AML-193 (cell line): ENCODE results near the gene PEMT.

ENCODE experiments used
- DNase-seq, 2 experiments: peaks; one replicate each; lab custom pipeline; 2025; lab: John Stamatoyannopoulos, UW

Gene PEMT

GRCh38 chr17:17570798-17571716 lies 20.5 kb downstream of the PEMT start:
- DNase-seq, result no peak

DNA sequence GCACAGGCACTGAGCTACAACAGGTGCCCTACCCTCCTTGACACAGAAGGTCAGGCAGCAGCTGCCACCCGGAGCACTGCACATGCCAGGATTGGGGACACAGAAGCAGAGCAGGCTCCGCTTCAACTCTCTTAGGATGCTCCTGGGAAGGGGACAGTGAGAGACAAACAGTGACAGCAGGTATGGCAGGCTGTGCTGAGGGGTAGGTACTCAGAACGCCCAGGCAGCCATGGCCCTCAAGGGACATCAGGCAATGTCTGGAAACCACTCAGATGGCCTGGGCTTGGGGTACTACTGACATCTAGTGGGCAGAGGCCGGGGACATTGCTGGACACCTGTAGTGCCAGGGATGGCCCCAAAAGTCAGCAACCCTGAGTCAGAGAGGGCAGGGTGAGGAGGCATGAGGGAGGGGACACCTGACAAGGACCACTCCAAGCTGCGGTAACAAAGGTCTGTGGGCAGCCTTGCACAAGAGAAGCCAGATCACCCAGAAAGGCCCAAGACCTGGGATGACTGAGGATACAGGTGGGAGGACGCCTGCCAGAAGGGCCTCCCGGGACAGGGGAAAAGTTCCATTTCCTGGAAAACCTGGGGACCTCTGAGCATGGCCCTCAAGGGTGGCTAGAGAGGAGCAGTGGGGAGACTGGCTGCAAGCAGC lies 21.2 kb downstream of the PEMT start:
- DNase-seq, result no peak

DNA sequence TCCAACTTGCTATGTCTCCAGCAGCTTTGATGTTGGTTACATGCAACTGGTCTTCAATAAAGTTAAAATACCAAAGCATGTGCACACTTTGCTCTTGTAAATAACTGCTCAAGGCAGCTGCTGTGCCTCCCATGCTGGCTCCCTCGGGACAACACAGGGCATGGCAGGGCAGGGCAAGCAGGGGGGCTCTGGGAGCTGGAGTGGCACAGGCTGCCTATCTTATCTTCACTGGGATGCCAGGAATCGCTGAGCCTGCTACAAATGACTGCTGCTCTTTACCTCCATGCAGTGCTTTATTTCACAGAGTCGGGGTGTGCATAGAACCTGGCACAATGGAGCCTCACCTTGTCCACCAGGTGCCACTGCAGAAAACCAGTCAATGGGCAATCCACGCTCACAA lies 21.8 kb downstream of the PEMT start:
- no peak for DNase-seq

- no peak for DNase-seq
Measured at GRCh38 chr17:17568772-17569195, 22.7 kb downstream of the PEMT start.

- DNase-seq, result no peak
Measured at GRCh38 chr17:17567631-17568030, 23.9 kb downstream of the PEMT start.

GRCh38 chr17:17566896-17567513 lies 24.5 kb downstream of the PEMT start:
- no peak for DNase-seq

- DNase-seq, result no peak
Measured at GRCh38 chr17:17565471-17566339, 25.8 kb downstream of the PEMT start.

DNA sequence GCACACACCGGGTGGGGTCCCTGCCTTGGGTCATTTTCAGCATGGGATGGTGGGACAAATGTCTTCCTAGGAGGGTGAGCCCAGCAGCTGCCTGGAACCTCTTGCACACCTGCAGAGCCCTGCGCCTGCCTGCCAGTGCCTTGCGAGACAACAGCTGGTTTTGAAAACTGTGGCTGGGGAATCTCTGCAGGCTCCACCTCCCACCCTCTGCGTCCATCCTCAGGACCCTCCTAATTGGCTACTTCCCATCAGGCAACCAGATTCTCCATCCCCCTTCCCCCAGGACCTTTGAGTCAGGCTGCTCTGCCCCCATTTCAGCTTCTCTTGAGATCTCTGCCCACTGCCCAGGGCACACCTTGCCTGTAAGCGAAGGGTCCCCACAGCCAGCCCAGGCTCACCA lies 26.6 kb downstream of the PEMT start:
- DNase-seq, result no peak

DNA sequence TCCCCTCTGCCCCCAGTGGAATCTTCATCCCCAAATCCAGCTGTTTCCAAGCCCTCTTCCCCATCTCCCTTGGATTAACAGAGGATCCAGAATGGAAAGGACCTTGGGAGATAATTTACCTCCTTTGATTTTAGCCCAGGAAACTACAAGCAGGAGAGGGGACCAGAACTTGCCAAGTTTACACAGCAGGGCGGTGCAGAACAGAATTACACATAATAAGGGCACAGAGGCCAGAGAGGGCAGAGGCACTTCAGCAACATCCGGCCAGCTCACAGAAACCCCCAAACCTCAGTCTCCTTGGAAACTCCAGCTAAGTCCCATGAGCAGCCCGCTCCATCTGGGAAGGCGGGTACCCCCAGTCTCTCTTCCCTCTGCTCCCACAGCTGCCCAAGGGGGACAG lies 27.2 kb downstream of the PEMT start:
- DNase-seq, result no peak

DNA sequence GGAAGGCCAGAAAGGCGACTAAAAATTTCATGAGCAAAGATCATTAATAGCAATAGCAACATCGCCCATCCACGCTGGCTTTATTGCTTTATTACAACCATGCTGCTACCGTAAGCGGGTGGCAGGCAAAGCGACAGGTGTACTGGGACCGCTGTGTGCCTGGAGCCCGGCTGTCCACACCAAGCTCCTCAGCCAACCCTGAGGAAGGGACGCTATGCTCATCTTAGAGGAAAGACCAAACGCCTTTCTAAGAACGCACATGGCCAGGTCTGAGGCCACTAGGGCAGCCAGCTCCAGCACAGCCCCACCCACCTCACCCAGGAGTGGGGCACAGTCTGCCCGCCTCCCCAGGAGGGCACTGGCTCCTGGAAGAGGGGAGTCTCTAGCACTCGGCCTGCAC lies 28.0 kb downstream of the PEMT start:
- no peak for DNase-seq

DNA sequence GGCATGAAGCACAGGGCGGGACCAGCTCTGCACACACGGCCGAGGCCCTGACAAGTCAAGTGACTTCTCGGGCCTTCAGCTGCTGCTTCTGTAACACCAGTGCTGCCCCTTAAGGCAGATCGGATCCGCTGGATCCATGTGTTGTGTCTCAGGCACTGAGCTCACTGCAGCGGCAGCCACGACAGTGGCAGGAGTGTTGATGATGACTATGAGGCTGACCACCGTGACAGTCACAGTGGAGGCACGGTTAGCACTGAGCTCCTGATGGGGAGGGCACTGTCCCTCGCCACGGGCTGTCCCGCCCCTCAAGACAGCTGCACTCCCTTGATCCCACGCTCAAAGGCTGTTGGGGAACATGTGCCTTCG lies 29.4 kb downstream of the PEMT start:
- DNase-seq, result no peak

DNA sequence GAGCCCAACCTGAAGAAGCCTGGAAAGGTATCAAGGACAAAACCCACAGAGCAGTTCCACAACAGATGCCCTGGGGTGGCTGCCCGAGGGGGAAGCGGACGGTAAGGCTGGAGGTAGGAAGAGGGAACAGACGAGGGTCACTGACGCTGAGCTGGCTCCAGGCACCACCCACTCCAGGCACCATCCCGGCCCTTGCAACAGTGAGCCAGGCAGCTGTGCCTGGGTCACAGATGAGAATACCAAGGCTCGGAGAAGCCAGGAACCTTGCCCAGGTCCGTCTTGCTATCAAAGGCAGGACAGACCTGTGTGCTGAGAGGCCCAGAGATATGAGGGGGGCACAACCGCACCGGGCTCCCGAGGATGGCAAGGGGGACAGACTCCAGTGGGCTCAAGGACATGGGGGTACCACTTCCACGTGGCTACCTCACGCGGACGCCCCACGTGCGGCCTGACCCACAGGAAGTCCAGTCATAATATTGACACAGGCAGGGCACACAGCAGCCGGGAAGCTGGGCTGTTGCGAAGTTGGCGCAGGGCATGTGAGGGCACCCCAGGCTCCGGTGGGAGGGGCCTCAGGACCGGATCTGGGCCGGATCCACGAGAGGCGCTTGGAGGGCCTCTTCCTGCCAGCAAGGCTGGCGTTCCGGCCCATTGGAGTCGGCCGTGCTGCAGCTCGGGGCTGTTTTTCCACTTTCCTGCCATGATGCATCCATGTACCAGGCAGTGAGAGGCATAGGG lies 29.9 kb downstream of the PEMT start:
- no peak for DNase-seq

DNA sequence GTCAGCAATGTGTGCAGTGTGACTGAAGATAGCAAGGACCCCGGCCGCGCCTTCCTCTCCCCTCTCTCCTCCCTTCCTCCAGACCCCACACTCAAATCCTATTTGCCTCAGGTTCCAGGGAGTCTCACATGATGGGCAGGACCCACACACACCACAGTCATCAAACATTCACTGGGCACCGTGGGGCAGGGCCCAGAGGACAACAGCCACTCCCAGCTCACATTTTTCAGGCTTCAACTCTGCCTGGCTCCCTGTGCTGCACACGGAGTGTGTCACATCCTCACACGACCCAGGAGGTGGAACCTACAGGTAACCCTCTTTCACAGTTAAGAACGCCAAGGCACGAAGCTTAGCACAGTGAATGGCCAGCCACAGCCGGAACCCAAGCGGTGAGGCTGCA lies 30.5 kb downstream of the PEMT start:
- no peak for DNase-seq

- no peak for DNase-seq
Measured at GRCh38 chr17:17560167-17560566, 31.3 kb downstream of the PEMT start.

DNA sequence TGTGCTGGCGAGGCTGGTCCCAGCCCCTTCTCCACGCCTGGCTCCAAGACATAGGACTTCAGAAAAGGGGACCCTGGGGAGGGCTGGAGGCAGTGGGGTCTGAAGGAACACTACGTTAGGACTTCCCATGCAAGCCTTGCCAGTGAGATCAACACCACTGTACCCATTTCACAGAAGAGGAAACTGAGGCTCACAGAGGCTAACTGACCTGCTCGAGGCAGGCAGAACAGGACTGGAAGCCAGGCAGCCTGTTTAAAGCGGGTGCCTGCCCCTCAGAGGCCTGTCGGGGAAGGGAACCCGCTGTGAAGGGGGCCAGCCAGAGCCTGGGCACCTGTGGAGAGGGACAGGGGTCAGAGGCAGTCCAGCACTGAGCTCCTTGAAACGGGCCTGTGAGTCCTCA lies 32.3 kb downstream of the PEMT start:
- DNase-seq, result no peak

DNA sequence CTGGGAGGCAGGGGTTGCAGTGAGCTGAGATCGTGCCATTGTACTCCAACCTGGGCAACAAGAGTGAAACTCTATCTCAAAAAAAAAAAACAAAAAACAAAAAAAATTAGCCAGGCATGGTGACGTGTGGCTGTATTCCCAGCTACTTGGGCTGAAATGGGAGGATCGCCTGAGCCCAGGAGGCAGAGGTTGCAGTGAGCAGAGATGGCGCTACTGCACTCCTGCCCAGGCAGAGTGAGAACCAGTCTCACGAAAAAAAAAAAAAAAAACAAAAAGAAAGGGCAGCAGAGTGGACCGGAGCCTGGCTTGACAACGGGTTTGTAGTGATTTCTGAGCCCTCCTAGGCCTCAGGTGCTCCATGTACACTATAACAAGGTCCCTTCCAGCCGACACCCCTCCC lies 33.1 kb downstream of the PEMT start:
- DNase-seq, result no peak

DNA sequence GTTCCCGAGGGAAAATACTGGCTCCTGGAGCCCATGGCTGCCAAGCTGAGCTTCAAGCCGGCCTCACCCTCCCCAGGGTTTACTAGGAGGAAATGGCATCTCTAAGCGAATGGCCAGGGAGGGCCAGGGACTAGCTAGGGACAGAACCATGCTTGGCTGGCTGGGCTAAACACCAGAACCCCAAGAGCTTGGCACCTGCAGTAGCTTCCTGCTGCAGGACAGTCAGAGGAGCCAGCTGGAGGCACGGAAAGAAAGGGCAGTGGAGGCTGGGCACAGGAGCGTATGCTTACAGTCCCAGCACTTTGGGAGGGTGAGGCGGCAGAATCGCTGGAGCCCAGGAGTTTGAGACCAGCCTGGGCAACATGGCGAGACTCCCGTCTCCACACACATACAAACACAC lies 33.7 kb downstream of the PEMT start:
- DNase-seq, result no peak

- no peak for DNase-seq
Measured at GRCh38 chr17:17556671-17557070, 34.8 kb downstream of the PEMT start.

- no peak for DNase-seq
Measured at GRCh38 chr17:17555906-17556305, 35.6 kb downstream of the PEMT start.

- DNase-seq, result no peak
Measured at GRCh38 chr17:17555151-17555550, 36.4 kb downstream of the PEMT start.

DNA sequence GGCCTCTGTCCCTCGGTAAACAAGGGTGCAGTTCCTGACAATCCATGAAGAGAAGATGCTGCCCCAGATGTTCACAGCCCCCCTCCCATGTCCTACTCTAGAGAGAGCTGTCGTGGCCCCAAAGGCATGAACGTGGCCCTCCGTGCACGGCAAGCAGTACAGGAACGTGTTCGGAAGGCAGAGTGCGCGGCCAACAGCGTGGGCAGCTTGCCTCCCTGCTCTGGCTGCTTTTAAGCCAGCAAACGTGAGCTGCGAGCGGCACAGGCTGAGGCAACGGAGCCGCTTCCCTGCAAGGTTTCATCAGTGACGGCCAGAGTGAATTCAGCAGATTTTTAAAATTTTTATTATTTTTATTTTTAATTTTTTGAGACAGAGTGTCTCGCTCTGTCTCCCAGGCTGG lies 37.2 kb downstream of the PEMT start:
- DNase-seq, result no peak
